Hematopoietic multipotent progenitor cell treated with erythropoietin and hydrocortisone succinate and interleukin-3 and kit ligand, for 6 days (in vitro differentiated cells): Measurements from ENCODE around the gene ACADVL.
"Not testable (repeated sequence)": the region's sequence is repeated elsewhere in the genome, so short reads cannot be mapped to it uniquely, and the experiment has no call there.

ENCODE experiments used
- DNase-seq: peaks from one replicate; pipeline ENCODE4 v3.0.0-alpha.2; 2015

ACADVL gene

DNA sequence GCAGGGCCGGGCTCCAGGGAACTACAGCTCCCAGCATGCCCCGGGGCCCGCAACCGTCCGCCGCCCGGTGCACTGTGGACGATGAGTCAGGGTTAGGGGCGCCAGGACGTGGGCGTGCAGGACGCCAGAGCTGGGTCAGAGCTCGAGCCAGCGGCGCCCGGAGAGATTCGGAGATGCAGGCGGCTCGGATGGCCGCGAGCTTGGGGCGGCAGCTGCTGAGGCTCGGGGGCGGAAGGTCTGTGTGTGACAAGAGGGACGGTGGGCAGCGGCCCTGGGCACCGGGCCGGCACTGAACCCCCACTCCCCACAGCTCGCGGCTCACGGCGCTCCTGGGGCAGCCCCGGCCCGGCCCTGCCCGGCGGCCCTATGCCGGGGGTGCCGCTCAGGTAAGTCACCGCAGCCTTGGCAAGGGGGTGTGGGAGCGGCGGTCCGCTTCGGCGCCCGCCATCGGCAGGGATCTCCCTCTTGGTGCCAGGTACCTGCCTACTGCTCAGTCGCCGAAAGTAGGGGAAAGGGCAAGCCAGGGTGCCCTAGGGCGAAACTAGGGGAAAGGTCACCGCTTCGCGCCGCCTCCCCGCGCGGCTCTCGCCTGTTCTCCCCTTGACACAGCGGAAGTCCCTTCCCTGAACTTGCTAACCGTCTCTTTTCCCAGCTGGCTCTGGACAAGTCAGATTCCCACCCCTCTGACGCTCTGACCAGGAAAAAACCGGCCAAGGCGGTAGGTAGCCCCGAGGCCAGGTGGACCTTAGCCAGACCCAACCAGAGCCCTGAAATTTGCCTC lies at the start of gene ACADVL, which contains the start of gene DLG4:
Gene ACADVL, plus strand, starts transcription at position 127 of the 781 bp plus-strand sequence. Its CDS starts 47 bp downstream, at position 174.
Gene DLG4, minus strand, starts transcription at position 25 of the 781 bp plus-strand sequence.
- peak; percentile 92 for DNase-seq

DNA sequence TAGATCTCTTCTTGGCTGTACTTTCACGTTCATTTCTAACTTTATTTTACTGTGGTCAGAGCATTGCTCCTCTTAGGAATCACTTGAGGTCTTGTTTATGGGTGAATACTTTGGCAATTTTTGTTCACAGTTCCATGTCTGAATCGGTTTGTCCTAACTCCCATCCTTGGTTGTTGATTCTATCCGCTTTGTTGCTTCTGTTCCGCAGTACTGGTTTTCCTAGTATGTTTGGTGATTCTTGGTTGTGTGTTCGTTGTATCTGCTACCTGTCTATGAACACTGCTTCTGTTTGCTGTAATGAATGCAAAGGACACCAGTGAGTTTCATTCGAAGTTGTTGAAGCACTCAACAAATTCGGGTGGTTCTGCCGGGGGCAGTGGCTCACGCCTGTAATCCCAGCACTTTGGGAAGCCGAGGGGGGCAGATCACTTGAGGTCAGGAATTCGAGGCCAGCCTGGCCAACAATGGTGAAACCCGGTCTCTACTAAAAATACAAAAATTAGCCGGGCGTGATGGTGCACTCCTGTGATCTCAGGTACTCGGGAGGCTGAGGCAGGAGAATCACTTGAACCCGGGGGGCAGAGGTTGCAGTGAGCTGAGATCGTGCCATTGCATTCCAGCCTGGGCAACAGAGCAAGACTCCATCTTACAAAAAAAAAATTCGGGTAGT lies 47.1 kb upstream of the ACADVL start:
- DNase-seq, result not testable (repeated sequence)

DNA sequence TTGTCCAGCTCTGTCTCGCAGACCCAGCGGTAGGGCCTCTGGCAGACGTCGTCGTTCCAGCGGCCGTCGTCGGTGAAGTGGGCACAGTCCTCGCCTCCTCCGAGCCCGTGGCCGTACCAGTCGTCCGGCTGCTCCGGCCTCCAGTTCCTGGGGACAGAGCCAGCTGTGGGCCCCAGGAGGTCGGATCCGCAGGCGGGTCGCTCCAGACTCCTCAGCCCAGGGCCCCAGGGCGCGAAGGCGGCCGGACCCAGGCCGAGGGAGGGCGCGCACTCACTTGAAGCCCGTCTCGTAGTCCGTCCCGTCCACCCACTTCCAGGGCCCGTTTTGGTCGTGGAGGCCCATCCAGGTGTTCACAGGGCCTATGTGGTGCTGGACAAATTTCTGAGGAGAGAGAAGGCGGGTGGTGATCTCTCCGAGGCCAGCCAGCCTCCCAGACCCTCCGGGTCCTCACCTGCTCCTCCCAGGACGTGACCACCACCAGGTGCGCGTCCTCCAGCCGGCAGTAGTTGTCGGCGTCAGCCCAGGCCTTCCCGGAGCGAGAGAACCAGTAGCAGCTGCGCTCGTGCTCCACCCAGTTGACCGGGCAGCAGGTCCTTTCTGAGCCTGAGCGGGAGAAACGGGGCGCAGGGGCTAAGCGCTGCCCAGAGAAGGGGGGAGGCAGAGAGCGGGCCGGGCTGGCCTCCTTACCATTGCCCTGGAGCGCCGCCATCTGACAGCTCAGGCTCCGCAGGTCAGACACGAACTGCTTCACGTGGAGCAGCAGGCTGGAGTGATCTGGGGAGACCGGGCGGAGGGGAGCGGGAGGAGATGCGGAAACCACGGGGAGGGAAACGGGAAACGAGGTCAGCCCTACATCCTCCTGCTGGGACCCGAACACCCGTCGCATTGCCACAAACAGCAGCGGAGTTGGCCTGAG lies 45.8 kb upstream of the ACADVL start:
- DNase-seq, result peak; percentile 83

DNA sequence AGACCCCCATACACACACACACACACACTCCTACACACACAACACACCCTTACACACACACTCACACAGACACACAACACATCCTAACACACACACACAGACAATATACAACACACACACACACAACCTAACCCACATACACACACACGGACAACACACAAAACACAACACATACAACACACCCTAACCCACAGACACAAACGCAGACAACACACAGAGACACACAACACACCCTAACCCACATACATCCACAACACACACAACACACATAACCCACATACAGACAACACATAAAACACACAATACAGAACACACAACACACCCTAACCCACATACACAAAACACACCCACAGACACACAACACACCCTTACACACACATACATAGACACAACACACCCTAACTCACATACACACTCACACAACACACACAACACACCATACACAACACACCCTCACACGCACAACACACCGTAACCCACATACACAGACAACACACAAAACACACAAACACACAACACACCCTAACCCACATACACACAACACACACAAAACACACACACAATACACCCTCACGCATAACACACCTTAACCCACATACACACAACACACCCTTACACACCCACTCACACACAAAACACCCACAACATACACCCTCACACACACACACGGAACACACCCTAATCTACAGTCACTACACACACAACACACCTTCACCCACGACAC lies 45.0 kb upstream of the ACADVL start:
- DNase-seq, result no peak

DNA sequence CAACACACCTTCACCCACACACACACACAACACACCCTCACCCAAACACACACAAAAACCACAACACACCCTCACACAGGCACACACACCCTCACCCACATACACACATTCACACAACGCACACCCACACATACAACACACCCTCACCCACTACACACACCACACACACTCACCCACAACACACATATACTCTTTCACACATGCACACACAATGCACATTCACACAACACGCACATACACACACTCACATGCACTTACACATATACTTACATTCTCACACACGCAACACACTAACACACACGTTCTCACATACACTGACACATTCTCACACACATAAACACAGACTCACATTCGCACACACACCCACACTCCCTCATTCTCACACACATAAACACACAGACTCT lies 44.4 kb upstream of the ACADVL start:
- DNase-seq, result no peak

DNA sequence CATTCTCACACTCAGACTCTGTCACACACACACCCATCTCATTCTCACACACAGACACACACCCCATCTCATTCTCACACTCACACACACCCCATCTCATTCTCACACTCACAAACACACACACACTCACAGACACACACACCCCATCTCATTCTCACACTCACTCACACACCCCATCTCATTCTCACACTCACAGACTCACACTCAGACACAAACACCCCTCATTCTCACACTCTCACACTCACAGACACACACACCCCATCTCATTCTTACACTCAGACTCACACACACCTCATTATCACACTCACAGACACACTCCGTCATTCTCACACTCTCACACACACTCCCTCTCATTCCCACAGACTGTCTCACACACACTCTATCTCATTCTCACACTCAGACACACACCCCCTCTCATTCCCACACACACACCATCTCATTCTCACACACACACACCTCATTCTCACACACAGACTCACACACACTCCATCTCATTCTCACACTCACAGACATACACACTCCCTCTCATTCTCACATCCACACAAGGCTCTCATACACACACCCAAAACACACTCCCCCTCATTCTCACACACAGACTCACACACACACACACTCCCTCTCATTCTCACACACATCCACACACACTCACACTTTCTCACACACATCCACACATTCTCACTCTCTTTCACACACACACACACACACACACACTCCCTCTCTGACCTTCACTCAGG lies 43.5 kb upstream of the ACADVL start:
- no peak for DNase-seq

DNA sequence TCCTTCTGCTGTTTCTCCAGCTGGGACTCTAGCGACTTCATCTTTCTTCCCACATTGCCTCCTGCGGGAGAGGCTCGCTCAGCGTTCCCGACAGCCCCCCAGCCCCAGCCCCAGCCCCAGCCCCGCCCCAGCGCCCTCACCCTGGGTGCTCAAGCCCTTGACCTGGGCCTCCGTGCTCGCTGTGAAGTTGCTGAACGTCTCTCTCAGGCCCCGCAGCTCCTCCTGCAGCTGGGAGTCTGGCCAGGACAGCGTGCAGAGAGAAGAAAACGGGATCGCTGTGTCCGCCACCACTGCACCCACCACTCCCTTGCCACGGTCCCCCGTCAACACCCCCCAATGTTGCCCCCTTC lies 42.9 kb upstream of the ACADVL start:
- DNase-seq, result no peak

DNA sequence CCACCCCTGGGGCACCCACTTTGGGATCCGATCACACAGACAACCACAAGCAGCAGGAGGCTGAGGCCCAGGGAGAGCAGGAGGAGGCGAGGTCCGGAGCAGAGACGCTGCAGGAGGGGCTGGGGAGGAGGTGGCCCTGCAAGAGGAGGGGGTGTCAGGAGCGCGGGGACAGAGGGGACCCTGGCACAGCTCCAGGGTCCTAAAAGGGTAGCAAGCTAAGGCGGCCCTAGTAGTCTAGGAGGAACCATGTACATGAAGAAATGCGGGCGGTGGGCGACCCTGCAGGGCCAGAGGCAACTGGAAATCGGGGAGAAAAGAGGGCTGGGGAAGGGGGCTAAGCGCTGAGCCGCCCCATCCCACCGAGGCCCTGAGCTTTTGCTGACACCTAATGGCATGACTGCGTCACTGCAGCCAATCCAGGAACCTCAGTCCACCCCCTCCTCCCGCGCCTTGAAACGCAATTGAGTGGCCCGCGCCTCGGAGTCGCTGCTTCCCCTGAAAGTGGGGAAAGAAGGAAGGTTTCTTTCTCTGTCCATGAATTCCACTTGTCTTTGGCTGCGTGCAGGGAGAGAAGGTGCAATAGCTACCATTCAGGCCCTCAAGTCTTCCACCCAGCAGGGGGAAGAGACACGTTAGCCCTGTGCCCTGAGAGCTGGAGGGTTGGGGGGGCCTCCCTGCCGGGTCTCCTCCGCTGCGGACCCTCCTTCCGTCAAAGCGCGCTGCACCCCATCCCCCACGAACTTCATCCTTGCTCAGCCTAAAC lies 42.4 kb upstream of the ACADVL start:
- peak; percentile 84 for DNase-seq

DNA sequence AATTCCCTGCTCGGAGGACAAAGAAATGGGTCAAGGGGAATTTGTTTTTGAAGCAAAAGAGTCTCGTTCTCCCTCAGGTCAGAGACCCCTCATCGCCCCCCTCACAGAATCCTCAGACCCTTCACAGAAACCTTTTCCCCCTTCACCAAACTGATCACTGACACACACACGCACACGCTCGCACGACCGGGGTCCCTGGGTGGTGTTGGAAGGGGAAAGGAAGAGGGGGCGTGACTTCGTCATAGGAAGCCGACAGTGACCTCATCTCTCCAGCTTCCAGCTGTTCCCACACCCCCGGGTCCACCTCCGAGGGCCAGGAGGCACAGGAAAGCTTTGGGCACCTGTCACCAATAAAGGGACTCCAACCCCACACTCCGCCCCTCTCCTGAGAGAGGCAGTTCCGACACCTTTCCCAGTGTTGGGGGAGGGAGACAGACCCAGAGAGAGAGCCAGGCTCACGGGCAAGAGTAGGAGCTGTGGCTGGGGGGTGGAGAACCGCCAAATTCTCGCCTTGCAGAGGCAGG lies 41.7 kb upstream of the ACADVL start:
- no peak for DNase-seq

DNA sequence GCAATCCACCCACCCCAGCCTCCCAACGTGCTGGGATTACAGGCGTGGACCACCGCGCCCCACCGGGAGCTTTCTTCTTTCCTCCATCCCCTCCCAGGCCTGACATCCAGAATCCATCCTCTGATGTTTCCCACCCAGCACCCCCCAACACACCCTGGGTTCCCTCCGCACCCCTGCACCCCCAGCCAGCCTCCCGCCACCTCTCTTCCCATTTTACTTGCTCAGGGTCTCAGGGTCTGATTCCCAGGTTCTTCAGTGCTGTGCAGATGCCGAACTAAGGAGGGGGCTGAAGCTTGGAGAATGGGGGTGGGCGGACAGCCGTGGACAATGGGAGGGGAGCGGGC lies 40.8 kb upstream of the ACADVL start:
- DNase-seq, result no peak

DNA sequence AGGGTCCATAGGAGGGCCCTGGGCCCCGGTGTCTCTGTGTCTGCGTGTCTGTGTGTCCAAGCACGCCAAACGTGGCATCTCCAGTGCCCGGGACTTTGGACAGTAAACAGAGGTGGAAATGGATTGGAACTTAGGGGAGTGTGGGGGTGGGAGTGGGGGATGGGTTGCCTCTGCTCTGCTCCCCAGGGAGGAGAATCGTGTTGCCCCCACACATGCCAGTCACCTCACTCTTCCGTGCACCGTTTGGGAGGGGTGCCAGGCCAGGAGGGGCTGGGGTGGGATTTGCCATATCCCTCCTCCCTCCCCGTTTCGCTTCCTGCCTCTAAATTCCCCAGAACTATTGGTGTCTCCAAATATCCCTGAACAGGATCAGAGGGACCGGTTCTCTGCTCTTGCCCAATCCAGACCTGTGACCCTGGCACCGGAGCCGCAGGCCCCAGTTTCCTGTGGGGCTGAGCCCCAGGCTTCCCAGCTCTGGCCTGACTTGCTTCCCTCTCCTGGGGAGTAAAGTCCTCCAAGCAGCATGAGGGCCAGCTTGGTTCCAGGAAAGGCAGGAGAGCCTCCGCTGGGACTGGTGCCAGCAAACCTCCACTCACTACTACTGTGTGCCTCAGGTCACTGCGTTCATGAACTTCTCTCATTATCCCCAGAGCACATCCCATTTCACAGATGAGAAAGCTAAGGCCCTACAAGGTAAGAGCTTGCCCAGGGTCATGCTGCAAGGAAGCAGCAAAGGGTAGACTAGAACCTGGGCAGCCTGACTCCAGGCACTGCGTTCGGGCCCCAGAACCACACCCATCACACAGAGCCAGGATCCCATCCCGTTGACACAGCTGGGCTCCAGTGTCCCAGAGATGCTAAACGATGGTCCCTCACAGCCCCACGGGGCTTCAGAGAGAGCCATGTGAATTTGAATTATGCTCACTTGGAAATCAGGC lies 40.2 kb upstream of the ACADVL start, which contains the start of gene ASGR1:
Gene ASGR1, minus strand, starts transcription at position 54 of the 938 bp plus-strand sequence. CDS start 807 bp downstream, outside the sequence.
- DNase-seq, result no peak

DNA sequence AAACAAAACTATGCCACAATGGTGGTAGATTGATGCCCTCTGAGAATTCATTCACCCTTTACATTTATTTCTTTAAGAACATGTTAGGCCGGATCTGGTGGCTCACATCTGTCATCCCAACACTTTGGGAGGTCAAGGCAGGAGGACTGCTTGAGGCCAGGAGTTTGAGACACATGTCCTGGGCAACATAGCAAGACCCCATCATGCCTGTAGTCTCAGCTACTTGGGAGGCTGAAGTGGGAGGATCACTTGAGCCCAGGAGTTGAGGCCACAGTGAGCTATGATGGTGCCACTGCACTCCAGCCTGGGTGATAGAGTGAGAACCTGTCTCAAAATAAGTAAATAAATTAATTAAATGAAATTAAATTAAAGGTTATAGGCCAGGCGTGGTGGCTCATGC lies 37.6 kb upstream of the ACADVL start:
- DNase-seq, result not testable (repeated sequence)

DNA sequence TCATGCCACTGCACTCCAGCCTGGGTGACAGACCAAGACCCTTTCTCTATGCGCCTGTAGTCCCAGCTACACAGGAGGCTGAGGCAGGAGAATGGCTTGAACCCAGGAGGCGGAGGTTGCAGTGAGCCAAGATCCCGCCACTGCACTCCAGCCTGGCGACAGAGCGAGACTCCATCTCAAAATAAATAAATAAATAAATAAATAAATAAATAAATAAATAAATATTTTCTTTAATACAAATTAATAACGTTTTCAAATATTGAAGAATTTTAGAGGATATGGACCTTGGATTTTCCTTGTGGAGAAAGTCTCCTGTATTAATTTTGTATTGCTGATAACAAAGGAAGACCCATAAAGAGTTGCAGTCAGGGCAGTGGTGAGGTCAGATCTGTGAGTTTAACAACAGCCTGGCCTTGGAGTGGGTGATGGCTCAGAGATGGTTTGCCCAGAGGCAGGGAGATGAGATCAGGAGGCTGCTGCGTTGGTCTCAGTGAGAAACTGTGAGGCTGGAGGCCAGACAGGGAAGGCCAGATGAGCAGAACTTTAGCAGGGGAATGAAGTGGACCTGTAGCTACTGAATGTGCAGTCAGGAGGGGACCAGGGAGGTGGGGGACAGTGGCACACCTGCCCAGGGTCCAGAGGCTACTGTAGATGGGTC lies 36.2 kb upstream of the ACADVL start:
- no peak for DNase-seq

DNA sequence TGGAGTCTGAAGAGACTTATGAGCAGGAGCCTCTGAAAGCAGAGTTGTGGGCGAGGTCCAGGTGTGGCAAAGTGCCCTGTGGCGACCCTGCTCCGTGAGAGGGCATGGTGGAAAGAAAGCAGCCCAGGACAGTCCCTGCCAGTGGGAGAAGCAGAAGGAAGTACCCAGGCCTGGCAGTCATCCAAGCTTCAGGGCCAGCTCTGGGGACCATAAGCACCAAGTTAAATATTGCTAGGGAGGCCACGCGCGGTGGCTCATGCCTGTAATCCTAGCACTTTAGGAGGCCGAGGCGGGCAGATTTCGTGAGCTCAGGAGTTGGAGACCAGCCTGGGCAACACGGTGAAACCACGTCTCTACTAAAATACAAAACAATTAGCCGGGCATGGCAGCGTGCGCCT lies 35.6 kb upstream of the ACADVL start:
- peak; percentile 40 for DNase-seq

DNA sequence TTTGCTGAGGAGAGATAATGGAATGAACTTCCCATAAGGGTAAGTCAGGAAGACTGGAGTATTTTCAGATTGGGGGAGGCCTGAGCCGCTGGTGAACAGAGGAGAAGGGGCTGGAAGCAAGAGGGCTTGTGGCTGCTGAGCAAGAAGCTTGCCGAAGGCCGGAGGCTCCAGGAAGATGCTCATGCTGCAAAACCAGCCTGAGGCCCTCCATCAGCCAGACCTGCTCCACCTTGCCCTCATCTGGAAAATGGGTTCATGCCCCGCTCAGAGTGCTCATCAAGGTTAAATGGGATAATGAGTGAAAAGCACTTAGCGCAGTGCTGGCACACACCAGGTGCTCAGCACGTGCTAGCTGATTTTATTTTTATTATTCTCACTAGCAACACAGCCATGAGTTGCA lies 35.1 kb upstream of the ACADVL start:
- DNase-seq, result no peak

DNA sequence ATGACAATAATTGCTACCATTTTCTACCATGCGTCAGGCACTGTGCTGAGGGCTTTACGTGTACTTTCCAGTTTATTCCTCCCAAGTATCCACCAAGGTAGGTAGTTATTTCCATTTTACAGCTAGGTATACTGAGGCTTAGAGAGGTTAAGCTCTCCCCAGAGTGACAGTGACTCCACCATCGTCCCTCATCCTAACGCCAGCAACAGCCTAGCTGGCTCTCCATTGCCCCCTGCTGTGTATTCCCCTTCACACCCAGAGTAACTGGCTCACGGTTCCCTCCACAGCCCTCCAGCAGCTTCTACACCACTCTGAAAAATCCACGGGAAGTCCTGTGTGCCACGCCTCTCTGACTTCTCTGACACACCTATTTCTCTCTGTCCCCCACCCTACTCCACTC lies 33.5 kb upstream of the ACADVL start:
- DNase-seq, result peak; percentile 35

DNA sequence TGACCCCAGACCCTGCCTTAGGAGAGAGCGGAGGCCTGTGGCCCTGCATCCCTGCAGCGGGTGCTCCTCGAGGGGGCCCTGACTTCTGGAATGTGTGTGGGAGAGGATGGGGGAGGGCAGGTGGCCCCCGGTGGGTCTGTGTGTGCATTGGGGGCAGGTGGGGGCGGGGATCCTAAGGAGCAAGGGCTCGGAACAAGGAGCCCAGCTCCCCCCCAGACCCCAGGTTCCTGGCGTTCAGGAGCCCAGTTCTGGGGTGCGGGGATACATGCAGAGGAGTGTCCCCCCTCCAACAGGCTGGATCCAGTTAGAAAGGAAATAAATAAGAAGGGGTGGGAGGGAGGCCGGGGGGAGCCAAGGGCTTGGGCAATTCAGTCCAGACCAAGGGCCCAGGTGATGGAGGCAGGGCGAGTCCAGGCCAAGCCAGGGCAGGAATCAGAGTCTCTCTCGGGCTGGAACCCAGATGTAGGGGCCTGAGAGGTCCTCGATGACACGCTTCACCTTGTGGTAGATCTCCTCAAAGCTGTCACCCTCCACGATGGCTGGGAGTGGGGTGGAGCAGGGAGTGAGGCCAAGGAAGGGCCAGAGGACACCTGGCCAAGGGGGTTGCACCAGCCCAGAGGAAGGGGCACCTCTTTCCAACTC lies 29.3 kb upstream of the ACADVL start:
- no peak for DNase-seq

DNA sequence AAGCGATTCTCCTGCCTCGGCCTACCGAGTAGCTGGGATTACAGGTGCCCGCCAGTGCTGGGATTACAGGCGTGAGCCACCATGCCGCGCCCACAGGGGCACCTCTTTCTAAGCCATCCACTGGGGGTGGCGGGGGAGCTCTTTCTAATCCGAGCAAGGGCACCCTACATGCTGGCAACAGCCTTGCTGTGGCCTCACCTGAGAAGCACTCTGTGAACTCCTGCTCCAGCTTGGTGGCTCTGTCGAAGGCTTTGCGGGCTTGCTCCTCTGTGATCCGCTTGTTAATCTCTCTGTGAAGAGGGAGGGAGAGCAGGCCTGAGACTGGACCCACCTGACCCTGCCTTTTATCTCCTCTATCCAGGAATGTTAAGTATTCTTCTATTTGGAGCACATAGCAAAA lies 28.7 kb upstream of the ACADVL start:
- DNase-seq, result no peak
